Measurements from ENCODE around the gene GAB1. TPM values are rescaled to one million over a fixed set of nuclear protein-coding genes. Genes with fewer than 3 reads are reported as not detected.

Gene GAB1
- total and polyA plus RNA-seq, 3 donors from 2014 or later = 19.7 to 64.5 (median 61.3) TPM

DNA sequence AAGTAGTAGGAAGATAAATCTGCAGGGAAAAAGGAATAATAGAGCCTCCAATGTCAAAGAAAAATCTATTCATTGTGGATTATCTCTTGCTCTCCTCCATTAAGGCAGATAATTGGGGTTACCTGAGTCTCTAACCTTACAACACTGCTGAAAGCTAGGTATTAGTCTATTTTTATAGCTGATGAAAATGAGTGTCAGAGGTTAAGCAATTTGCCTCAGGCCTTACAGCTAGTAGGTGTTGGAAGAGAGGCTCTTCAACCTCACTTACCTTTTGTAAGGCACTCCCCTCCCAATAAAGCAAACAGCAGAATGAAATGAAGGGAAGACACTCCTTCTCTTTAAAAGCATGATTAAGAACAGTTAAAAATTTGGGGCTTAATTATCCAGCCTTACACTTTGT is 45.4 kb upstream of the GAB1 start:
- Histone ChIP-seq H3K27ac (no peak overlapping the region), H3K36me3 (ENCODE audit: low read depth, missing control alignments) (no peaks in the 10 kb centered on the region), H3K4me3 (no peak overlapping the region), H3K9me3 (no peaks in the 10 kb centered on the region), H3K4me1 (peaks cover 9% of the 10 kb centered on the region), H3K27me3 (no peaks in the 10 kb centered on the region)
- TF ChIP-seq, protein P1, sequence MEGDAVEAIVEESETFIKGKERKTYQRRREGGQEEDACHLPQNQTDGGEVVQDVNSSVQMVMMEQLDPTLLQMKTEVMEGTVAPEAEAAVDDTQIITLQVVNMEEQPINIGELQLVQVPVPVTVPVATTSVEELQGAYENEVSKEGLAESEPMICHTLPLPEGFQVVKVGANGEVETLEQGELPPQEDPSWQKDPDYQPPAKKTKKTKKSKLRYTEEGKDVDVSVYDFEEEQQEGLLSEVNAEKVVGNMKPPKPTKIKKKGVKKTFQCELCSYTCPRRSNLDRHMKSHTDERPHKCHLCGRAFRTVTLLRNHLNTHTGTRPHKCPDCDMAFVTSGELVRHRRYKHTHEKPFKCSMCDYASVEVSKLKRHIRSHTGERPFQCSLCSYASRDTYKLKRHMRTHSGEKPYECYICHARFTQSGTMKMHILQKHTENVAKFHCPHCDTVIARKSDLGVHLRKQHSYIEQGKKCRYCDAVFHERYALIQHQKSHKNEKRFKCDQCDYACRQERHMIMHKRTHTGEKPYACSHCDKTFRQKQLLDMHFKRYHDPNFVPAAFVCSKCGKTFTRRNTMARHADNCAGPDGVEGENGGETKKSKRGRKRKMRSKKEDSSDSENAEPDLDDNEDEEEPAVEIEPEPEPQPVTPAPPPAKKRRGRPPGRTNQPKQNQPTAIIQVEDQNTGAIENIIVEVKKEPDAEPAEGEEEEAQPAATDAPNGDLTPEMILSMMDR (IDR thresholded peaks at IDR 0.05) = no peak
- no peak for TF ChIP-seq POLR2A (IDR thresholded peaks at IDR 0.05)
- intact Hi-C loops (cut with DNase I; ENCODE audit: low total_unique reads) = no loop called here
- no peak for DNase-seq

GRCh38 chr4:143292858-143293257 is 43.8 kb upstream of the GAB1 start:
- no peak for TF ChIP-seq POLR2A (IDR thresholded peaks at IDR 0.05)
- TF ChIP-seq, protein P1 (IDR thresholded peaks at IDR 0.05) = no peak
- no peaks in the 10 kb centered on the region for H3K9me3 ChIP-seq
- H3K36me3 ChIP-seq (ENCODE audit: low read depth, missing control alignments) = no peaks in the 10 kb centered on the region
- WGBS, 2 donors = 92 to 100% methylated on average over 1 of the region's 1 CpG
- H3K4me3 ChIP-seq = no peak overlapping the region
- DNase-seq = no peak
- peaks cover 9% of the 10 kb centered on the region for H3K4me1 ChIP-seq
- H3K27me3 ChIP-seq = no peaks in the 10 kb centered on the region
- intact Hi-C loops (cut with DNase I; ENCODE audit: low total_unique reads) = no loop called here
- H3K27ac ChIP-seq = no peak overlapping the region

- H3K27me3 ChIP-seq = no peaks in the 10 kb centered on the region
- no peaks in the 10 kb centered on the region for H3K9me3 ChIP-seq
- 21 to 30% methylated on average over 3 of the region's 3 CpGs for WGBS, 2 donors
- no peaks in the 10 kb centered on the region for H3K36me3 ChIP-seq (ENCODE audit: low read depth, missing control alignments)
- peak; percentile 75 for DNase-seq
- peaks cover 9% of the 10 kb centered on the region for H3K4me1 ChIP-seq
- TF ChIP-seq, protein P1 (IDR thresholded peaks at IDR 0.05) = no peak
- TF ChIP-seq POLR2A (IDR thresholded peaks at IDR 0.05) = no peak
- no peak overlapping the region for H3K27ac ChIP-seq
- no peak overlapping the region for H3K4me3 ChIP-seq
- intact Hi-C loops (cut with DNase I; ENCODE audit: low total_unique reads) = no loop called here
Measured at GRCh38 chr4:143294310-143294709, 42.4 kb upstream of the GAB1 start.

DNA sequence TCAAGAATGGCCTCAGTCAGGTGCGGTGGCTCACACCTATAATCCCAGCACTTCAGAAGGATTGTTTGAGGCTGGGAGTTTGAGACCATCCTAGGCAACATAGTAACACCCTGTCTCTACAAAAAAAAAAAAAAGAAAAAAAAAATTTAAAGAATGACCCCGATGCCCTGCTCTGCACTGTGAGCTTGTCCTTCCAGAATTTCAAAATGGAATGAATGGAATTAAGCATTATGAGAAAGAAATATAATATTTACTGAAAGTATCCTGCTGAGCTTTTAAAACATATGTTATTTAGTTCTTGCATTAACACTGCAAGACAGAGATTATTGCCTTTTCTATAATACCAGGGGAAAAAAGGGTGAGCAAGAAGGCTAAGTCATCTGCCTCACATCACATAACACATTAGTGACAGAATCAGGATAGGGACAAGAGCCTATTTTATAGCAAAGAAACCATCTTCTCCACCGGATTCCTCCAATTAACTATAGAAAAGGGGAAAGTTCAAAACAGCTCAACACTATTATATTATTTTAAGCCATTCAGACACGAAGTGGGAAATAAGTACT is 41.9 kb upstream of the GAB1 start:
- H3K27me3 ChIP-seq = no peaks in the 10 kb centered on the region
- no peak overlapping the region for H3K27ac ChIP-seq
- no peaks in the 10 kb centered on the region for H3K9me3 ChIP-seq
- DNase-seq = no peak
- TF ChIP-seq, protein P1 (IDR thresholded peaks at IDR 0.05) = no peak
- no peak for TF ChIP-seq POLR2A (IDR thresholded peaks at IDR 0.05)
- H3K4me3 ChIP-seq = no peak overlapping the region
- 55 to 61% methylated on average over 4 of the region's 4 CpGs for WGBS, 2 donors
- H3K36me3 ChIP-seq (ENCODE audit: low read depth, missing control alignments) = no peaks in the 10 kb centered on the region
- peaks cover 9% of the 10 kb centered on the region for H3K4me1 ChIP-seq
- intact Hi-C loops (cut with DNase I; ENCODE audit: low total_unique reads) = no loop called here

GRCh38 chr4:143296397-143297067 is 40.1 kb upstream of the GAB1 start:
- H3K4me1 ChIP-seq = peaks cover 9% of the 10 kb centered on the region
- H3K9me3 ChIP-seq = no peaks in the 10 kb centered on the region
- no peak for DNase-seq
- no peaks in the 10 kb centered on the region for H3K36me3 ChIP-seq (ENCODE audit: low read depth, missing control alignments)
- no peak overlapping the region for H3K27ac ChIP-seq
- H3K27me3 ChIP-seq = no peaks in the 10 kb centered on the region
- no peak for TF ChIP-seq POLR2A (IDR thresholded peaks at IDR 0.05)
- TF ChIP-seq, protein P1 (IDR thresholded peaks at IDR 0.05) = no peak
- intact Hi-C loops (cut with DNase I; ENCODE audit: low total_unique reads) = no loop called here
- WGBS, 2 donors = 74 to 83% methylated on average over 6 of the region's 6 CpGs
- H3K4me3 ChIP-seq = no peak overlapping the region

Data from testis (tissue), 3 donors.